ENCODE results near the gene ACP2.
A peak's percentile ranks its signal among the peaks of the same experiment; 100 is the strongest.

Gene ACP2, protein sequence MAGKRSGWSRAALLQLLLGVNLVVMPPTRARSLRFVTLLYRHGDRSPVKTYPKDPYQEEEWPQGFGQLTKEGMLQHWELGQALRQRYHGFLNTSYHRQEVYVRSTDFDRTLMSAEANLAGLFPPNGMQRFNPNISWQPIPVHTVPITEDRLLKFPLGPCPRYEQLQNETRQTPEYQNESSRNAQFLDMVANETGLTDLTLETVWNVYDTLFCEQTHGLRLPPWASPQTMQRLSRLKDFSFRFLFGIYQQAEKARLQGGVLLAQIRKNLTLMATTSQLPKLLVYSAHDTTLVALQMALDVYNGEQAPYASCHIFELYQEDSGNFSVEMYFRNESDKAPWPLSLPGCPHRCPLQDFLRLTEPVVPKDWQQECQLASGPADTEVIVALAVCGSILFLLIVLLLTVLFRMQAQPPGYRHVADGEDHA
- 10.9 to 17.2 reads per million in 2 donors for total RNA-seq

DNA sequence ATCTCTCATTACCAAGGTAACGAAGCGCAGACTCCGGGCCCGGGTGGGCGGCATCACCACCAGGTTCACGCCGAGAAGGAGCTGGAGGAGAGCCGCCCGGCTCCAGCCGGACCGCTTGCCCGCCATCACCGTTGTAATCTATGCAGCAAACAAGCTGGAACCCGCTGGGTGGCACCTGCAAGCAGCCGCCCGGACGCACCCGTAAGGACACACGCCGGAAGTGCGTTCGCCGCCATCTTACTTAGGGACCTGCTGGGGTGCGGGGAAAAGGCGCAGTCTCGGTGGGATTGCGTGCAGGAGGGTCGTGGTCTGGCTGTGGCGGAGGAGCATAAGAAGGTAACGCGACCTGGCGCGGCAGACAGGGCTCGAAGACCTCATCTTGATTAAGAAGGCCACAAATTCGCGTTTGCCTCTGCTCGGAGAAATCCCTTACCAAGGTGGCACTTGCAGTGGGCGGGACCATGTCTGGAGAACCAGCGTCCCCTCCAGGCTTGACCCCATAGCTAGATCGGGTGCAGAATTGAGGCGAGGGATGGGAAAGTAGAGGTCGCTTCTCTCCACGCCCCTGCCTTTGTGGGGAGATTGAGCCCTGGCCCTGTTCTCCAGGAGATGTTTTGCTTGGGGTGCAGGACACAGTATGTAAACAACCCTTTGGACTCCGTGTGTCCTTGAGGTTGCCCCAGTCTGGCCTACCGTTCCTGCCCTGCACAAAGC, at the start of gene ACP2:
Gene ACP2, minus strand, starts transcription at position 151 of the 714 bp plus-strand sequence. Its CDS starts 25 bp downstream, at position 126.
- peak; percentile 67 to 94 (median 80) for DNase-seq

- DNase-seq: no peak
Observed at GRCh38 chr11:47296045-47296444, 47.4 kb upstream of the ACP2 start.

GRCh38 chr11:47295385-47295784, 46.8 kb upstream of the ACP2 start:
- DNase-seq: no peak

- no peak for DNase-seq
Observed at GRCh38 chr11:47289856-47290255, 41.2 kb upstream of the ACP2 start.

DNA sequence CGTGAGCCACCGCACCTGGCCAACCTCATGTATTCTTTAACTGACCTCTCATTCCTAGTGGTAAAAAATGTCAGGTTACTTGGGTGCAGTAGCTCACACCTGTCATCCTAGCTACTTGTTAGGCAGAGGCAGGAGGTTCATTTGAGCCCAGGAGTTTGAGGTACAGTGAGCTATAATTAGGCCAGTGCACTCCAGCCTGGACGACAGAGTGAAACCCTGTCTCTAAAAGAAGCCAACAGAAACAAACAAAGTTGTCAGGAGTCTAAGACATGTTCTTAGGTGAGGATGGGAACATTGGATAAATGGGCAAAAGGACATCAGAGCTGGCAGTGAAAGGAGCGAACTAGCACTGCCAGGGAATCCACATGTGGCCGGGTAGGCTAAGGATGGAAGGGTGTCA, 39.5 kb upstream of the ACP2 start:
- no peak for DNase-seq

- DNase-seq: no peak
Observed at GRCh38 chr11:47285969-47286770, 37.6 kb upstream of the ACP2 start.

GRCh38 chr11:47284151-47284550, 35.5 kb upstream of the ACP2 start:
- no peak for DNase-seq

DNA sequence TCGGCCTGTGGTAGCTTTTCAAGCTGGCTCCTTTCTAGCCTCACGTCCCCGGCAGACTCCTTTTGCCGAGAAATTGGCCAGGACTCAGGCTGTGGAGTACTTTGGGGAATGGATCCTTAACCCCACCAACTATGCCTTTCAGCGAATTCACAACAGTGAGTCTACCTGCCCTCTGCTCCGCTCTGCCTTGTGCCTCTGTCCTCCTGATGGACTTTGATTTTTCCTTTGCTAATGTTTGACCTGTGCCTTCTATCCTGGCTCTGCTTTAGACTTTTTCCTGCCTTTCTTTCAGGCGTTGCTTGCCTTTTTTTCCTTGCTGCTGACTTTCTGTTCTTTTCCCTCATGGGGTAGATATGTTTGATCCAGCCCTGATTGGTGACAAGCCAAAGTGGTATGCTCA, 33.8 kb upstream of the ACP2 start:
- DNase-seq: no peak

DNA sequence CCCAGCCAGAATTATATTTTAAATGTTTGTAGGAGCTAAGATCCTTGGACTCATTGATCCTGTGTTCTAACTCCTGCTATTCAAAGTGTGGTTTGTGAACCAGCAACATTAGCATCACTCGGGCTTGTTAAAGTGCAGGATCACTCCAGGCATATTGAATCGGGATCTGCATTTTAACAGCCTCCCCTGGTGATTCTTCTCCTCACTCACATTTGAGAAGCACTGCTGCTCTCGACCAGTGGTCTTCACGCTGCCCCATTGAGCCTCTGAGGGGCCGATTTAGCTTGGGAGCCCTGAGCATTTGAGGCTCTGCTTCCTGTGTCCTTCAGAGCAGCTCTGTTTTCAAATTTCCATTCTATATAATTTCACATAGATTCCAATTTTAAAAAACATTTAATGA, 32.2 kb upstream of the ACP2 start:
- DNase-seq: no peak

DNA sequence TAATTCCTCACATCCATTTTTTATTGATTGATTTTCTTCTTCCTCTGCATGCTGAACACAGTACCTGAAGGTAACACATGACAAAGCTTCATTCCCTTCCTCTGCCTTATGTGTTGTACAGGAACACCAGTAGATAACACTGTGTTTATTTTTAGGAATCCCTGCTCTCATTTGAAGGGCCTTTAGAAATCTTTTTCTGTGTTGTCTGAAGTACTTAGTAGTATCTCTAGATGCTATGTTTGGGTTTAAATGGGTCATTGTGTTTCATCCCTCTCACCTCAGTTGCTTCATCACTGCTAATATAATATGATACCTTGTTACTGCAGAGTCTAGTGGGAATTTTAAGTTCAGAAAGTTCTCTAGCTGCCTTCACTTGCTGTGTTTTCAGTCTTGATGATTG, 31.5 kb upstream of the ACP2 start:
- DNase-seq: no peak

DNA sequence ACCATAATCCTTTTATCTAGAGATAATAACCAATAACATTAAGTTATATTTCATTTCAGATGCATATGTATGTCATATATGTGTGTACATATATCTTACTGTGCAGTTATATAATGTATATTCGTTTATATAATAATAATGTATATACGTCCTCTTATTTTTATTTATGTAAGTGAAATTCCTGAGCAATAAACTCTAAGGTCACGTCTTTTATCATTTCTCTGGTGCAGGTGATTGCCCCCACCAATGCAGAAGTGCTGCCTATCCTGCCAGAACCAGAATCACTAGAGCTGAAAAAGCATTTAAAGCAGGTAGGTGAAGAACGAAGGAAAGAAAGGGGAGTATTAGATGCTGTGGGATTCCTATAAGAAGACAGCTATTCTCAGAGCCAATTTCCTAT, 30.2 kb upstream of the ACP2 start:
- DNase-seq: no peak

GRCh38 chr11:47278058-47278457, 29.4 kb upstream of the ACP2 start:
- DNase-seq: no peak

DNA sequence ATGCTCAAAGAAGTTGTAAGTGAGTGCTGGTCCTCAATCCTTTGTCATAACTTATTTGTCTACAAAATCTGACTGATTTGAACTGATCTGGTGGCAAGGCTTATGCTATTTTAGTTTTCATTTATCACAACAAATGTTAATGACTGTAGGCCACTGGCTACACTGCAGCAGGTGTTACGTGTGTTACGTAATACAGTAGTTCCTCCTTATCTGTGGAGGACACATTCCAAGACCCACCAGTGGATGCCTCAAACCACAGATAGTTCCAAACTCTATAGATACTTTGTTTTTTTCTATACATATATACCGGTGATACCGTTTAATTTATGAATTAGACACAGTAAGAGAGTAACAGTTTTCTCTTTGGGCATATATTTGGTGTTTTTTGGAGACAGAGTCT, 28.3 kb upstream of the ACP2 start:
- no peak for DNase-seq

- DNase-seq: no peak
Observed at GRCh38 chr11:47274495-47275235, 26.1 kb upstream of the ACP2 start.

DNA sequence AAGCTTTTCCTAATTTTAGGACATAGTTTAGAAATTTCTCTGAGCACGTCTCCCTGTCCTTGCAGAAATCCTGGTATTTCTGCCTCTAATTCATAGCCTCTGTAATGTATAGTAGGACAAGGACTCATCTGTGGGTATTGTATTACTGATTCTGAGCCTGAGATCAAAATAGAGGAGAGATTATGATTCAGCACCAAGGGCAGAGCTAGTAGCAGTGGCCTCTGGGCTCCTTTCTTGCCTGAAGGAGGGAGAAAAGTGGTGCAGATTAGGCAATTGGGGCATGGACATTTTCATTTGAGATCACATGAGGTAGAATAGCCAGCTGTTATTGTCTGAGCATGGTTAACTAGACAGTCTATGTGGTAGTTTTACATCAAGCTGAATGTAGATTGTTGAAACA, 24.1 kb upstream of the ACP2 start:
- DNase-seq: no peak

GRCh38 chr11:47271961-47272661, 23.5 kb upstream of the ACP2 start:
- DNase-seq: no peak

GRCh38 chr11:47271328-47271727, 22.7 kb upstream of the ACP2 start:
- DNase-seq: peak in 1 of 5 experiments; percentile 55

DNA sequence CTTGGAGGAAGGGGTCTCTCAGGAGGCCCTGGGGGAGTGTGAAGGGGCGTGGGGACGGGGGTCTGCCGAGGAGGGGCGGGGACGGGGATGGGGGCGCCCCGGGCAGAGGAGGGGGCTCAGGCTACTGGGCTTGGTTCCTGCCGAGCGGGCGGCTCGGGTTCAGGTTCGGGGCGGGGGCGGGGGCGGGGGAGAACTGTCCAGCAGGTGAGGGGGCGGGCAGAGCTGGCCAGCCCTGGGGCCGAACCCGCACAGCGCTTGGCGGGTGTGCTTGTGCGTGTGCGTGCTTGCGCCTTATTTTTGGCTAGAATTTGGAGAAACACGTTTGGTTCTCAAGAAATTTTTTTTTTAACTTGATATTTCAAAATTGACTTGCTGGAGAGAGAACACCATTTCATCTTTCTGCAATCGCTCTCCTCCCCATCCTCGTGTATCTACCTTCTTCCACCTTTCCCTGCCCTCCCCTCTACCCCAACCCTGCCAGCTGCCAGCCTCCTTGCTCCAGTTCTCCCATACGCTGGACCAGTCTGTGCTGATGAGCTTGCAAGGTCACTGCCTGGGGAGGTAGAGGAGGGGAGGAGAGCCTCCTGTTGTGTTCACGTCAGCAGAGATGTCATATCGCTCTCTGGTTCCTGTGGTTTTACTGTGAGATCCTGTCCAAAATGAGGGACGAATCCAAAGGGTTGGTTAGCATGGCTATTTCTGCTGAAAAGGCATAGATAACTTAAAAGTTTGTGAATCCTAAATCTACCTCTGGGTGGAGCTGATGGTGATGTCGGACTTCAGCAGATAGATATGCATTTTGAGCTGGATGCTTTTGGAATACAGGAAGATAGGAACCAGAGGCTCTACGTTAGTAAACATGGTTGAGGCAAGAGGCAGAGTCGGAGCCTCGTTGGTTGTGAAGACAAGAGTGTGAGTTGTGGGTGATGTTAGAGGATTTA, 22.0 kb upstream of the ACP2 start:
- peak in 3 of 5 experiments; percentile 7 to 81 (median 46) for DNase-seq

DNA sequence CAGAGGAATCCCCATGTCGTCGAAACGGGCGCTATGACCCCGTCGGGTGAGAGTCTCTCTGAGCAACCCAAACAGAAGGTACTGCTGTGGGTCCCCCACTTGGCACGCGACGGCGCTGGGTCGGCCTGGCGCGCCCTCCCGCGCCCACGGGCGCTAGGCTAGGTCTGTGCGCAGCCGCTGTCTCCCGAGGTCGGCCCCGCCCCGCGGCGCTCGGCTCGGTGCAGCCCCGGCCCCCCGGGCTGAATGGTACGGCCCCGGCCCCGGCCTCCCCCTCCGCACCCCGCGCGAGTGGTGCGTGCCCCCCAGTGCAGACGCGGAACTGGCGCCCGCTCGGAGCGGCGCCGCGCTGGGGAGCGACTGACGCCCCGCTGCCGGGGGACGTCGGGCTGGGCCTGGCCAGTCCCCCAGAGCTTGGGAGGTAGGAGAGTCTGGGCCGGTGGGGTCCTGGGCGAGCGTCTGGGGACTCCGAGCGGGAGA, 21.3 kb upstream of the ACP2 start, which contains the start of gene MADD:
Gene MADD, plus strand, starts transcription at position 305 of the 477 bp plus-strand sequence.
- DNase-seq: peak; percentile 83 to 97 (median 85)

Measured in T-helper 2 cell (primary cell).